Trophoblast cell (in vitro differentiated cells and primary cell): ENCODE measurements around the gene REXO5.

Experiments
- DNase-seq, 2 donors: peaks; one replicate each; pipeline ENCODE4 v3.0.0-alpha.2; 2016
- H2AFZ ChIP-seq: 2 replicates; pipeline ENCODE4 v1.6.1; 2013; ENCODE audit warnings: low read length, moderate library complexity, mild to moderate bottlenecking; ENCODE audit not compliant: insufficient read depth, poor library complexity
- H2AK5ac ChIP-seq: 2 replicates; pipeline ENCODE4 v1.6.1; 2013; ENCODE audit warnings: mild to moderate bottlenecking, low read length
- H2BK120ac ChIP-seq: 2 replicates; pipeline ENCODE4 v1.6.1; 2013; ENCODE audit warnings: low read length, mild to moderate bottlenecking, moderate library complexity; ENCODE audit not compliant: insufficient read depth, poor library complexity
- H2BK12ac ChIP-seq: 2 replicates; pipeline ENCODE4 v1.6.1; 2013; ENCODE audit warnings: mild to moderate bottlenecking, low read length, moderate library complexity
- H2BK5ac ChIP-seq: 2 replicates; pipeline ENCODE4 v1.6.1; 2013; ENCODE audit warnings: low read length, low read depth, moderate library complexity, mild to moderate bottlenecking; ENCODE audit not compliant: poor library complexity
- H3K14ac ChIP-seq: 2 replicates; pipeline ENCODE4 v1.6.1; 2013; ENCODE audit warnings: mild to moderate bottlenecking, low read length
- H3K18ac ChIP-seq: 2 replicates; pipeline ENCODE4 v1.6.1; 2013; ENCODE audit warnings: mild to moderate bottlenecking, low read length
- H3K23ac ChIP-seq: 2 replicates; pipeline ENCODE4 v1.6.1; 2013; ENCODE audit warnings: low read length
- H3K27ac ChIP-seq: 2 replicates; pipeline ENCODE4 v1.5.1; 2013; ENCODE audit warnings: low read depth, mild to moderate bottlenecking, inconsistent platforms, low read length, moderate library complexity
- H3K27me3 ChIP-seq: 2 replicates; pipeline ENCODE4 v1.6.1; 2013; ENCODE audit warnings: inconsistent platforms, mild to moderate bottlenecking, low read length, moderate library complexity; ENCODE audit not compliant: insufficient read depth
- H3K36me3 ChIP-seq, 2 experiments: 1 replicate in 1 of 2; 2 replicates in 1 of 2; pipeline ENCODE4 v1.6.1; 2013; ENCODE audit warnings: low read length in 2 of 2, mild to moderate bottlenecking in 2 of 2, moderate library complexity in 1 of 2; ENCODE audit not compliant: insufficient read depth in 2 of 2, control insufficient read depth in 1 of 2
- H3K4ac ChIP-seq: 2 replicates; pipeline ENCODE4 v1.6.1; 2013; ENCODE audit warnings: low read depth, mild to moderate bottlenecking, low read length, moderate library complexity
- H3K4me1 ChIP-seq, 2 experiments: 1 replicate in 1 of 2; 2 replicates in 1 of 2; pipeline ENCODE4 v1.6.1; 2013; ENCODE audit warnings: low read length in 2 of 2, mild to moderate bottlenecking in 2 of 2, moderate library complexity in 1 of 2; ENCODE audit not compliant: insufficient read depth in 2 of 2, control insufficient read depth in 1 of 2
- H3K4me2 ChIP-seq: 2 replicates; pipeline ENCODE4 v1.6.1; 2013; ENCODE audit warnings: inconsistent platforms, mild to moderate bottlenecking, low read length, moderate library complexity
- H3K4me3 ChIP-seq: 2 replicates; pipeline ENCODE4 v1.5.1; 2013; ENCODE audit warnings: mild to moderate bottlenecking, low read depth, low read length, inconsistent platforms
- H3K79me1 ChIP-seq: one replicate; pipeline ENCODE4 v1.6.1; 2013; ENCODE audit warnings: low read length
- H3K79me2 ChIP-seq: 2 replicates; pipeline ENCODE4 v1.6.1; 2013; ENCODE audit warnings: low read length, mild to moderate bottlenecking; ENCODE audit not compliant: control insufficient read depth, insufficient read depth, poor library complexity
- H3K9ac ChIP-seq: 2 replicates; pipeline ENCODE4 v1.6.1; 2013; ENCODE audit warnings: mild to moderate bottlenecking, low read length
- H3K9me3 ChIP-seq: 2 replicates; pipeline ENCODE4 v1.6.1; 2013; ENCODE audit warnings: low read depth, mild to moderate bottlenecking, control low read depth, inconsistent platforms, low read length; ENCODE audit not compliant: insufficient read depth
- H4K12ac ChIP-seq: 2 replicates; pipeline ENCODE4 v1.6.1; 2013; ENCODE audit warnings: low read depth, mild to moderate bottlenecking, low read length, moderate library complexity
- H4K8ac ChIP-seq: 2 replicates; pipeline ENCODE4 v1.6.1; 2013; ENCODE audit warnings: low read depth, mild to moderate bottlenecking, low read length, moderate library complexity
- H4K91ac ChIP-seq: one replicate; pipeline ENCODE4 v1.6.1; 2013; ENCODE audit warnings: low read depth, mild to moderate bottlenecking, low read length, moderate library complexity
- WGBS: extraction: QIAGEN DNeasy Blood & Tissue Kit; methylation state at CpG from one replicate; pipeline ENCODE4 v1.1.7; 2013; ENCODE audit warnings: missing lambda C conversion rate; ENCODE audit not compliant: insufficient read length, insufficient coverage; ENCODE audit errors: extremely low coverage; 5-methylcytosine and 5-hydroxymethylcytosine counted together

The REXO5 gene

DNA sequence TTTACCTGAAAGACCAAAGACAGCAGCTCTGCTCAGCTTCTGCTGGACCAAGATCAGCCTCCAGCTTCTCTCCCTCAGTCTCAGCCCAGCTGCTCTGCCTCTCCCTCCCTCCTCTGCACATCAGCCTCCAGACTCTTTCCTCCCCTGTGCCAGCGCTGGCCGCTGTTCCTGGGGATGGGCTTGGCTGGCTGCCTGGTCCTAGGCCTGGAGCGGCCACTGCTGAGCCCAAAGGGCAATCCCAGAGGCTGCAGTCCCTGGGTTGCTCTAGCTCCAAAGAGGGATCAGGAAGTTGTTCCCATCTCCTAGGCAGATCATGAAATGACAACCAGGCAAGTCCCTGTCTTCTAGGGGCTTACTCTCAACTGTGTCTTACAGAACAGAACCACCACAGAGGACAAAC lies 62.6 kb downstream of the REXO5 start:
- H4K91ac ChIP-seq: no peak overlapping the region
- peak overlapping the region; percentile 65 for H3K4ac ChIP-seq
- no peak overlapping the region for H4K8ac ChIP-seq
- H3K4me2 ChIP-seq: no peak overlapping the region
- peaks cover 4% of the 10 kb centered on the region for H3K79me2 ChIP-seq
- H3K14ac ChIP-seq: no peak overlapping the region
- H2BK120ac ChIP-seq: no peak overlapping the region
- no peak overlapping the region for H3K27ac ChIP-seq
- no peaks in the 10 kb centered on the region for H3K36me3 ChIP-seq
- no peak overlapping the region for H3K9ac ChIP-seq
- H3K18ac ChIP-seq: peak overlapping the region; percentile 80
- H3K9me3 ChIP-seq: no peaks in the 10 kb centered on the region
- H3K79me1 ChIP-seq: peaks cover 8% of the 10 kb centered on the region
- peak overlapping the region; percentile 58 for H2AFZ ChIP-seq
- H3K27me3 ChIP-seq: no peaks in the 10 kb centered on the region
- WGBS: no CpG with 5 or more reads among the region's 3 CpGs
- no peak for DNase-seq
- no peak overlapping the region for H4K12ac ChIP-seq
- H3K4me3 ChIP-seq: no peak overlapping the region
- H3K4me1 ChIP-seq: peaks cover 26 to 34% of the 10 kb centered on the region in 2 experiments
- no peak overlapping the region for H2AK5ac ChIP-seq
- no peak overlapping the region for H3K23ac ChIP-seq
- H2BK5ac ChIP-seq: no peak overlapping the region
- H2BK12ac ChIP-seq: peak overlapping the region; percentile 17

DNA sequence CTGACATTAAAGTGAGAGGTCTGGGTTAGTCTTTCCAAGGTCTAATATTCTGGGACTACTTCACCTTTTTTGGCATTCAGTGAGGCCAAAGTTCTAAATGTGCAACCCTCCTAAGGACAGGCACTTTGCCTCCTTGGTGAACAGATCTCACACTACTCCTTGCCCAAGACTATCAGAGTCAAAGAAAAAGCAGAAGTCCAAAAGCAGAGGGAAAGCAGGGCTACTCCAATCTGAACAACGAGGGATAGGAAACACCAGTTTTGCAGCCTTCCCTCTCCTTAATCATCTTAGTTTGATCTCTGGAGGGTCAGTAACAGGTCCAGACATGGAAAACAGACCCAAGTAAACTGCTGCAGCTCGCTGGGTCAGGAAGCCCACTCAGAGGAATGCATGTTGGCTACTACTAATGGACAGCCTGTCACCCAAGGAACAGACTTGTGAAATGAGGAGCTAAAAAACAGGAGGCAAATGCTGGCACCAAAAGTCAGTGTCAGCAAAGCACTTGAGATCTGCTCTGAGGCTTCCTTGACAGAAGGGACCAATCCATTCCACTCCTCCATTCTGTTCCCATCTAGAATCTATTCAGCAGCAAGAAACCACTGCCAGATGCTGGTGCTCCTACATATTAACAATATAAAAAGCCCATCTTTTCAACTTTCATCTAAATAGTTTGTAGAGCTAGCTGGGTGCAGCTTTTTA lies 63.9 kb downstream of the REXO5 start:
- Histone ChIP-seq H4K8ac (no peak overlapping the region), H3K36me3 (no peaks in the 10 kb centered on the region), H3K79me1 (peaks cover 8% of the 10 kb centered on the region), H3K4me1 (peaks cover 26 to 34% of the 10 kb centered on the region in 2 experiments), H3K4me3 (no peak overlapping the region), H3K4ac (no peak overlapping the region), H2BK5ac (no peak overlapping the region), H3K18ac (peak overlapping the region; percentile 58), H3K9me3 (no peaks in the 10 kb centered on the region), H3K4me2 (no peak overlapping the region), H3K27me3 (no peaks in the 10 kb centered on the region), H3K27ac (peak overlapping the region; percentile 2), H2AFZ (no peak overlapping the region), H3K23ac (no peak overlapping the region), H4K12ac (no peak overlapping the region), H3K9ac (no peak overlapping the region), H2BK12ac (no peak overlapping the region), H3K14ac (no peak overlapping the region), H2AK5ac (no peak overlapping the region), H3K79me2 (peaks cover 4% of the 10 kb centered on the region), H4K91ac (no peak overlapping the region), H2BK120ac (no peak overlapping the region)
- DNase-seq: no peak
- no CpG with 5 or more reads among the region's 2 CpGs for WGBS

DNA sequence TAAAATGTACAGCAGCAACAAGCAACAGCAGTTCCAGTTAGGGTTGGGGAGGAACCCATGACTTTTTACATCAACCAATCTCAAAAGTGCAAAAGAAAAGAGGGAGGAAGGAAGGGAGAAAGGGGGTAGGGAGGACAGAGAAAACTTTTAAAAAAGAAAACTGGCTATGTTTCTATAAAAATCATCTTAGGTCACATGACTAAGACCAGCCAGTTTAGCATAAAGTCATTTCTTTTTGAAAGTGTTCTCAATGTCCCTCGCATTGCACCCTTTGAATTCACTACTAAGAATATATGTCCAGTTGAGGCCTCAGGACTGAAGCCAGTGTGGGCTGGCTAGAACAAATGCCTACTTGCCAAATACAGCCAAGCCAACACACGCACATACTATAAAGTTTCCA lies 64.9 kb downstream of the REXO5 start:
- no peak overlapping the region for H2BK120ac ChIP-seq
- H4K8ac ChIP-seq: no peak overlapping the region
- H4K91ac ChIP-seq: no peak overlapping the region
- H2AFZ ChIP-seq: no peak overlapping the region
- H3K27me3 ChIP-seq: no peaks in the 10 kb centered on the region
- no peak overlapping the region for H3K9ac ChIP-seq
- no peak for DNase-seq
- WGBS: no CpG with 5 or more reads among the region's 2 CpGs
- no peaks in the 10 kb centered on the region for H3K36me3 ChIP-seq
- H3K79me2 ChIP-seq: peaks cover 5% of the 10 kb centered on the region
- H2AK5ac ChIP-seq: no peak overlapping the region
- no peak overlapping the region for H3K27ac ChIP-seq
- H4K12ac ChIP-seq: no peak overlapping the region
- H3K79me1 ChIP-seq: peaks cover 6% of the 10 kb centered on the region
- H3K4ac ChIP-seq: no peak overlapping the region
- no peak overlapping the region for H3K23ac ChIP-seq
- peaks cover 25 to 30% of the 10 kb centered on the region in 2 experiments for H3K4me1 ChIP-seq
- no peak overlapping the region for H3K4me3 ChIP-seq
- no peak overlapping the region for H3K18ac ChIP-seq
- H2BK5ac ChIP-seq: no peak overlapping the region
- no peak overlapping the region for H3K4me2 ChIP-seq
- no peak overlapping the region for H2BK12ac ChIP-seq
- H3K14ac ChIP-seq: no peak overlapping the region
- H3K9me3 ChIP-seq: no peaks in the 10 kb centered on the region

DNA sequence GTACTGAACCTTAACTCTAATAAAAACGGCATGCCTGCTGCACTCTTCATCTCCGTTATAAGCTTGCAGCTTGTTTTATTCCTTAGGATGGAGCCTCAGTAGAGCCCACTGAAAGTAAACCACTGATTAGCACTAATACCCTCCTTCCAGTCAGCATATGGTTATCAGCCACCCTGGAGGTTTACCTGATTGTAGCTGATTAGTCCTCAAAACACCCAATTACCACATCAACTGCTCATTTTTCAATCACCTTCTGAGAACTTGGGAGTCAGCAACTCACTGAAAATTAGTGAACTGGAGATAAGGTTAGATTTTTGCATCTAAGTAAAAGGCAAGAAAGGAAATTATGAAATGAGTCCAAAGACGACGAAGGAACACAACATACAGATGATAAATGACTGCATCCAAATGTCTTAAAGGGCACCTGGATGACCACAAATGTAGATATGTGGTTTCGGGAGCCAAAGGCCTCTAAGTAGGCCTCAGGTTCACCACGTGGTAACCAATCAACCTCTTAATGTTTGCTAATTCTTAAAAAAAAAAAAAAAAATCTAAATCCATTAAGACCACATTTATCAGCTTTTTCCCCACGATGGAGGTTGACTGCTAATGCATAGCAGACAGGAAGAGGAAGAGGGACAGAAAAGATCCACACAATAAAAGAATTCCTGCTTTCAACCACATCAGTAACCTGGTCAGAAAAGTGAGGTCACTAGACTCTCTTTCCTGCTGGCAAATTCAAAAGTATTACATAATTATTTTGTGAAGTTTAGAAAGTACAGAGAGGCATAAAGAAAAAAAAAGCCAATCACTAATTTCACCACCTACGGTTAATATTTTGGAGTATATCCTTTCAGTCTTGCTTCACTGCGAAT lies 65.9 kb downstream of the REXO5 start:
- peaks cover 21 to 29% of the 10 kb centered on the region in 2 experiments for H3K4me1 ChIP-seq
- no peak overlapping the region for H4K12ac ChIP-seq
- no peak overlapping the region for H2AFZ ChIP-seq
- no peak overlapping the region for H2BK12ac ChIP-seq
- no peak overlapping the region for H2BK5ac ChIP-seq
- no peaks in the 10 kb centered on the region for H3K27me3 ChIP-seq
- H3K4ac ChIP-seq: no peak overlapping the region
- no peak overlapping the region for H3K23ac ChIP-seq
- no peak overlapping the region for H3K4me2 ChIP-seq
- H2AK5ac ChIP-seq: no peak overlapping the region
- H3K9me3 ChIP-seq: no peaks in the 10 kb centered on the region
- no peak overlapping the region for H4K8ac ChIP-seq
- no peak overlapping the region for H2BK120ac ChIP-seq
- no peak overlapping the region for H3K18ac ChIP-seq
- H3K79me1 ChIP-seq: peaks cover 6% of the 10 kb centered on the region
- no peak overlapping the region for H3K9ac ChIP-seq
- no peak overlapping the region for H3K14ac ChIP-seq
- WGBS: no CpG with 5 or more reads among the region's 9 CpGs
- peaks cover 5% of the 10 kb centered on the region for H3K79me2 ChIP-seq
- no peak overlapping the region for H3K27ac ChIP-seq
- no peak overlapping the region for H4K91ac ChIP-seq
- no peak for DNase-seq
- H3K4me3 ChIP-seq: no peak overlapping the region
- H3K36me3 ChIP-seq: no peaks in the 10 kb centered on the region
